Hepatocyte (in vitro differentiated cells): ENCODE results near the gene SETD7. TPM values are rescaled to one million over a fixed set of nuclear protein-coding genes. Genes with fewer than 3 reads are reported as not detected.

Experiments used
- DNase-seq: peaks from one replicate; pipeline ENCODE4 v3.0.0-alpha.2; 2016; ENCODE audit warnings: low spot score
- H2AFZ ChIP-seq: fragments of 200-600 bp; sonication (generic); 2 replicates; pipeline ENCODE4 v1.6.0; 2016; ENCODE audit warnings: antibody characterized with exemption, mild to moderate bottlenecking
- H3K27ac ChIP-seq: fragments of 200-600 bp; sonication (generic); 2 replicates; pipeline ENCODE4 v1.5.1; 2016; ENCODE audit warnings: mild to moderate bottlenecking
- H3K27me3 ChIP-seq: fragments of 200-600 bp; sonication (generic); 2 replicates; pipeline ENCODE4 v1.6.1; 2016
- H3K36me3 ChIP-seq: fragments of 200-600 bp; sonication (generic); replicated peaks from 2 replicates; pipeline ENCODE4 v1.5.1; 2016; ENCODE audit warnings: low read depth; ENCODE audit not compliant: insufficient read depth
- H3K4me1 ChIP-seq: fragments of 200-600 bp; sonication (generic); 2 replicates; pipeline ENCODE4 v1.5.1; 2016; ENCODE audit warnings: mild to moderate bottlenecking, moderate library complexity; ENCODE audit not compliant: insufficient read depth
- H3K4me2 ChIP-seq: fragments of 200-600 bp; sonication (generic); 2 replicates; pipeline ENCODE4 v1.6.0; 2016
- H3K4me3 ChIP-seq: fragments of 200-600 bp; sonication (generic); 2 replicates; pipeline ENCODE4 v1.5.1; 2016; ENCODE audit warnings: mild to moderate bottlenecking
- H3K79me2 ChIP-seq: fragments of 200-600 bp; sonication (generic); 2 replicates; pipeline ENCODE4 v1.6.0; 2017; ENCODE audit warnings: mild to moderate bottlenecking
- H3K9me2 ChIP-seq: fragments of 200-600 bp; sonication (generic); replicated peaks from 2 replicates; pipeline ENCODE4 v1.6.0; 2017; ENCODE audit warnings: mild to moderate bottlenecking; ENCODE audit not compliant: insufficient read depth
- H3K9me3 ChIP-seq: fragments of 200-600 bp; sonication (generic); 2 replicates; pipeline ENCODE4 v1.5.1; 2016; ENCODE audit warnings: low read depth, mild to moderate bottlenecking
- H4K20me1 ChIP-seq: fragments of 200-600 bp; sonication (generic); 2 replicates; pipeline ENCODE4 v1.6.0; 2016; ENCODE audit warnings: mild to moderate bottlenecking; ENCODE audit not compliant: insufficient read depth, poor library complexity, severe bottlenecking
- EZH2 ChIP-seq: fragments of 200-600 bp; sonication (generic); IDR thresholded peaks from 2 replicates; pipeline ENCODE4 v1.6.1; 2016; ENCODE audit warnings: antibody characterized with exemption, mild to moderate bottlenecking, borderline replicate concordance
- EZH2phosphoT487 ChIP-seq: fragments of 200-600 bp; sonication (generic); IDR thresholded peaks from one replicate; pipeline ENCODE4 v1.6.1; 2018; ENCODE audit warnings: antibody characterized with exemption, mild to moderate bottlenecking, low read depth, moderate library complexity; ENCODE audit not compliant: unreplicated experiment, severe bottlenecking
- WGBS: methylation state at CpG from one replicate; pipeline ENCODE4 v1.1.6; 2016; ENCODE audit warnings: low lambda C conversion rate; ENCODE audit errors: missing lambda C conversion rate; 5-methylcytosine and 5-hydroxymethylcytosine counted together
- polyA plus RNA-seq: library from polyadenylated mRNA; unstranded; fragments of >200 nt; fragmentation: Nextera tagmentation; extraction: Ambion mirVana; gene quantifications from 2 replicates; pipeline ENCODE4 v1.2.1, GENCODE V29; 2016
- total RNA-seq: library from RNA; depleted of rRNA; stranded (reverse); fragments of >200 nt; gene quantifications from 2 replicates; pipeline ENCODE4 v1.2.3, GENCODE V29; 2014
- TF ChIP-seq, protein P1 (sequence below): fragments of 200-600 bp; sonication (generic); IDR thresholded peaks from 2 replicates; pipeline ENCODE4 v1.5.1; 2016; ENCODE audit warnings: antibody characterized with exemption, mild to moderate bottlenecking; ENCODE audit not compliant: poor library complexity

The SETD7 gene
- total and polyA plus RNA-seq, 2 experiments from 2014 or later = 7.3 to 27.6 TPM

DNA sequence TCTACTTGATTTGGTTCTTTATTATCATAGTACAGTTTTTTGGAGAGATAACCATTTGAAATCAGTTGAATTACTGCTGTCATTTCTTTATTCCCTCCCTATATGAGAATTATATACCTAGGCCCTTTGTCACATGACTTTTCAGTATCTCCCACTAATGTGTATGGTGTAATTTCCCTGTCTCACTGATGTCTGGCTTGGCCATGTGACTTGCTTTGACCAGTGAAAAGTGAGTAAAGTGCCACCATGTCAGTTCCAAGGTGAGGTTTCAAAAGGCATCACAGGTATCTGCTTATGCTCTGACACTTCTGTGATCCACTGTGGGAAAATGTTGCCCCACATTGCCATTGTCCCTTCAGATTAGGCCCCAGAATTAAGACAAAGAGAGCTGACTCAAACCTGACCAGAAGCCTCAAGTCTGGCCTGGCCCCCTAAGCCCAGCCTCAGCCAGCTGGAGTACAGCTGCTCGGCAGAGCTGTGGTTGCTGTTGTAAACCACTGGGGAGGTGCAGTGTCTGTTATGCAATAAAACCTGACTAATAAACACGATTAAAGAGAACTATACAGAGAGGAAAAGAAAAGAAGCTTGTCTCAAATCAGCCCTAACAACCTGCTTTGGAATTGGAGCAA is 27.5 kb downstream of the SETD7 start:
- H3K4me1 ChIP-seq = no peaks in the 10 kb centered on the region
- H4K20me1 ChIP-seq = no peaks in the 10 kb centered on the region
- H3K36me3 ChIP-seq = no peaks in the 10 kb centered on the region
- H3K4me2 ChIP-seq = no peak overlapping the region
- H3K27ac ChIP-seq = peak overlapping the region; percentile 43
- no peaks in the 10 kb centered on the region for H3K9me2 ChIP-seq
- H3K27me3 ChIP-seq = no peaks in the 10 kb centered on the region
- 45% methylated on average over 2 of the region's 2 CpGs for WGBS
- H2AFZ ChIP-seq = no peak overlapping the region
- DNase-seq = peak; percentile 52
- no peaks in the 10 kb centered on the region for H3K79me2 ChIP-seq
- TF ChIP-seq, protein P1, sequence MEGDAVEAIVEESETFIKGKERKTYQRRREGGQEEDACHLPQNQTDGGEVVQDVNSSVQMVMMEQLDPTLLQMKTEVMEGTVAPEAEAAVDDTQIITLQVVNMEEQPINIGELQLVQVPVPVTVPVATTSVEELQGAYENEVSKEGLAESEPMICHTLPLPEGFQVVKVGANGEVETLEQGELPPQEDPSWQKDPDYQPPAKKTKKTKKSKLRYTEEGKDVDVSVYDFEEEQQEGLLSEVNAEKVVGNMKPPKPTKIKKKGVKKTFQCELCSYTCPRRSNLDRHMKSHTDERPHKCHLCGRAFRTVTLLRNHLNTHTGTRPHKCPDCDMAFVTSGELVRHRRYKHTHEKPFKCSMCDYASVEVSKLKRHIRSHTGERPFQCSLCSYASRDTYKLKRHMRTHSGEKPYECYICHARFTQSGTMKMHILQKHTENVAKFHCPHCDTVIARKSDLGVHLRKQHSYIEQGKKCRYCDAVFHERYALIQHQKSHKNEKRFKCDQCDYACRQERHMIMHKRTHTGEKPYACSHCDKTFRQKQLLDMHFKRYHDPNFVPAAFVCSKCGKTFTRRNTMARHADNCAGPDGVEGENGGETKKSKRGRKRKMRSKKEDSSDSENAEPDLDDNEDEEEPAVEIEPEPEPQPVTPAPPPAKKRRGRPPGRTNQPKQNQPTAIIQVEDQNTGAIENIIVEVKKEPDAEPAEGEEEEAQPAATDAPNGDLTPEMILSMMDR = no peak
- TF ChIP-seq EZH2phosphoT487 = no peak
- H3K4me3 ChIP-seq = no peak overlapping the region
- no peaks in the 10 kb centered on the region for H3K9me3 ChIP-seq

DNA sequence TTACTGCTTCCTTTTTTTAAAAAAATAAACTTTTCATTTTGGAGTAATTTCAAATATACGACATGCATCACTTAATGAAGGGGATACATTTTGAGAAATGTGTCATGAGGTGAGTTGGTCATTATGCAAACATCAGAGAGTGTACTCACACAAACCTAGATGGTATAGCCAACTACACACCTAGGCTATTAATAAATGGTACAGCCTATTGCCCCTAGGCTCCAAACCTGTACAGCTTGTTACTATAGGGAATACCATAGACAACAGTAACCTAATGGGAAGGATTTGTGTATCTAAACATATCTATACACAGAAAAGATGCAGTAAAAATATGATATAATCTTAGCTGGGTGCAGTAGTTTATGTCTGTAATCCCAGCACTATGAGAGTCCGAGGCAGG is 29.1 kb downstream of the SETD7 start:
- Histone ChIP-seq H3K27ac (no peak overlapping the region), H3K36me3 (no peaks in the 10 kb centered on the region), H3K9me3 (no peaks in the 10 kb centered on the region), H4K20me1 (no peaks in the 10 kb centered on the region), H3K79me2 (no peaks in the 10 kb centered on the region), H3K4me3 (no peak overlapping the region), H3K27me3 (no peaks in the 10 kb centered on the region), H3K4me1 (no peaks in the 10 kb centered on the region), H3K9me2 (no peaks in the 10 kb centered on the region), H2AFZ (no peak overlapping the region), H3K4me2 (no peak overlapping the region)
- TF ChIP-seq, protein P1 = no peak
- TF ChIP-seq EZH2 (no peak), EZH2phosphoT487 (no peak)
- no peak for DNase-seq
- 95% methylated on average over 2 of the region's 2 CpGs for WGBS

DNA sequence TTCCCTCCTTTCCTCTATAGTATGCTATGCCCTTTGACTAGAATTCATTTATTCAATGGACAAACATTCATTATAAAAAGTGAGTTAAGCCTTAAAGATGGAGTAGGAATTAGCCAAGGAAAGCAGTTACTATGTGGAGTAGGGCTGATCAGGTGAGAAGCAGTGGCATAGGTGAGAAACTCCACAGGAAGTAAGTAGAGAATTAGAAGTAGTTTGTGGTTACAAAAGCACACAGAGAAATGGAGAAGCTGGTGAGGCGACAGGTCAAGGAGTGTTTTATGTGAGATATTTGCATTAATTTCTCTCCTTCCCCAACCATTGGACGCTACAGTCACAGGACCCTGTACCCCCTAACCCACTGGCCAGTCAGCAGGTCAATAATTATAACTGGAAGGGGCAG is 30.6 kb downstream of the SETD7 start:
- H3K4me2 ChIP-seq = no peak overlapping the region
- DNase-seq = no peak
- no peak overlapping the region for H3K27ac ChIP-seq
- H3K4me1 ChIP-seq = no peaks in the 10 kb centered on the region
- H3K36me3 ChIP-seq = no peaks in the 10 kb centered on the region
- no peaks in the 10 kb centered on the region for H4K20me1 ChIP-seq
- H3K79me2 ChIP-seq = no peaks in the 10 kb centered on the region
- H3K9me3 ChIP-seq = no peaks in the 10 kb centered on the region
- H3K4me3 ChIP-seq = no peak overlapping the region
- no peaks in the 10 kb centered on the region for H3K27me3 ChIP-seq
- TF ChIP-seq EZH2phosphoT487 (no peak), EZH2 (no peak)
- TF ChIP-seq, protein P1 = no peak
- WGBS = 48% methylated on average over 2 of the region's 2 CpGs
- no peak overlapping the region for H2AFZ ChIP-seq
- H3K9me2 ChIP-seq = no peaks in the 10 kb centered on the region
